Endothelial cell of umbilical vein (primary cell): Measurements from ENCODE around the gene CADPS. TPM values are rescaled to one million over a fixed set of nuclear protein-coding genes. Genes with fewer than 3 reads are reported as not detected.

Experiments used
- BruUV-seq: library from RNA; stranded (reverse); fragments of 400-500 nt; replicated peaks from 2 replicates; lab custom pipeline; 2021; lab: Mats Ljungman, UMichigan
- CTCF ChIA-PET: fragments of 300-600, 350-600 bp; sonication (Branson Sonifier 250); formaldehyde crosslinking; loops from one replicate; lab custom pipeline; 2021; ENCODE audit warnings: antibody characterized with exemption, inconsistent platforms; lab: Charles Lee
- POLR2A ChIA-PET: fragments of 300-600, 350-600 bp; sonication (Branson Sonifier 250); formaldehyde crosslinking; loops from one replicate; lab custom pipeline; 2021; ENCODE audit warnings: antibody characterized with exemption, inconsistent platforms; lab: Charles Lee
- DNase-seq: peaks from one replicate; pipeline ENCODE4 v3.0.0-alpha.2; 2011; ENCODE audit warnings: low read depth, low spot score
- FAIRE-seq: peaks from 2 replicates; lab custom pipeline; 2011; peaks lifted over from hg19 to GRCh38; lab: Jason Lieb, UNC
- H2AFZ ChIP-seq: 2 replicates; pipeline ENCODE4 v1.6.0; 2012; ENCODE audit warnings: low read depth, low read length, control low read depth, inconsistent platforms
- H3K27ac ChIP-seq: 2 replicates; pipeline ENCODE4 v1.5.1; 2011; ENCODE audit warnings: low read depth, mild to moderate bottlenecking, control low read depth, low read length, moderate library complexity; ENCODE audit not compliant: insufficient read depth
- H3K27me3 ChIP-seq, 2 experiments: 2 replicates each; pipeline versions ENCODE4 v1.6.0 to v1.6.1; 2011; ENCODE audit warnings: low read length in 2 of 2, mixed read lengths in 1 of 2; ENCODE audit not compliant: control insufficient read depth in 2 of 2, insufficient read depth in 2 of 2
- H3K36me3 ChIP-seq, 2 experiments: 2 replicates in 1 of 2; 3 replicates in 1 of 2; pipeline ENCODE4 v1.5.1; 2011; ENCODE audit warnings: low read length in 2 of 2, mild to moderate bottlenecking in 1 of 2, moderate library complexity in 1 of 2; ENCODE audit not compliant: control insufficient read depth in 2 of 2, insufficient read depth in 2 of 2; ENCODE audit errors: extremely low read depth in 1 of 2
- H3K4me1 ChIP-seq: 3 replicates; pipeline ENCODE4 v1.5.1; 2011; ENCODE audit warnings: mild to moderate bottlenecking, low read length; ENCODE audit not compliant: control insufficient read depth, insufficient read depth; ENCODE audit errors: extremely low read depth
- H3K4me2 ChIP-seq: 2 replicates; pipeline ENCODE4 v1.6.1; 2011; ENCODE audit warnings: low read length, control low read depth, mixed read lengths; ENCODE audit not compliant: insufficient read depth
- H3K4me3 ChIP-seq, 3 experiments: fragments of 200-600 bp in 1 of 3; sonication (generic), shearing (Covaris generic) in 1 of 3; replicated peaks in 1 of 3; 2 replicates each; pipeline ENCODE4 v1.5.1; 2011 to 2016; ENCODE audit warnings: control low read depth in 3 of 3, low read length in 3 of 3, mild to moderate bottlenecking in 2 of 3, inconsistent platforms in 1 of 3, low read depth in 1 of 3, moderate library complexity in 1 of 3; ENCODE audit not compliant: insufficient read depth in 1 of 3
- H3K79me2 ChIP-seq: 2 replicates; pipeline ENCODE4 v1.6.0; 2012; ENCODE audit warnings: low read length, inconsistent platforms; ENCODE audit not compliant: control insufficient read depth, insufficient read depth
- H3K9ac ChIP-seq: replicated peaks from 2 replicates; pipeline ENCODE3; 2011; ENCODE audit warnings: low read length, control low read depth; ENCODE audit not compliant: insufficient read depth; ENCODE audit errors: extremely low read depth
- H3K9me1 ChIP-seq: replicated peaks from 3 replicates; pipeline ENCODE4 v1.6.0; 2011; ENCODE audit warnings: mild to moderate bottlenecking, low read length; ENCODE audit not compliant: control insufficient read depth, insufficient read depth; ENCODE audit errors: extremely low read depth
- H3K9me3 ChIP-seq: replicated peaks from 2 replicates; pipeline ENCODE4 v1.5.1; 2012; ENCODE audit warnings: low read length, inconsistent platforms; ENCODE audit not compliant: control insufficient read depth, insufficient read depth
- H4K20me1 ChIP-seq: replicated peaks from 2 replicates; pipeline ENCODE3; 2011; ENCODE audit warnings: mild to moderate bottlenecking, low read length; ENCODE audit not compliant: control insufficient read depth, insufficient read depth; ENCODE audit errors: extremely low read depth
- EZH2 ChIP-seq: IDR thresholded peaks from 2 replicates; pipeline ENCODE4 v1.6.1; 2012; ENCODE audit warnings: borderline replicate concordance, low read depth, mild to moderate bottlenecking, moderate library complexity, low read length, inconsistent platforms; ENCODE audit not compliant: severe bottlenecking
- FOS ChIP-seq: IDR thresholded peaks from 2 replicates; pipeline ENCODE4 v1.6.1; 2011; ENCODE audit warnings: mild to moderate bottlenecking, low read length, moderate library complexity, borderline replicate concordance; ENCODE audit not compliant: insufficient read depth
- GATA2 ChIP-seq: IDR thresholded peaks from 2 replicates; pipeline ENCODE4 v1.7.0; 2011; ENCODE audit warnings: low read depth, mild to moderate bottlenecking, moderate library complexity, mixed read lengths, low read length; ENCODE audit not compliant: insufficient read length, insufficient read depth
- JUN ChIP-seq: IDR thresholded peaks from 2 replicates; pipeline ENCODE4 v1.6.1; 2011; ENCODE audit warnings: borderline replicate concordance, low read depth; ENCODE audit not compliant: insufficient read length, insufficient read depth
- MYC ChIP-seq: IDR thresholded peaks from one replicate; pipeline ENCODE4 v1.6.1; 2011; ENCODE audit warnings: mild to moderate bottlenecking, low read depth, low read length
- POLR2A ChIP-seq: IDR thresholded peaks from 2 replicates; pipeline ENCODE4 v1.6.1; 2012; ENCODE audit warnings: low read depth, mild to moderate bottlenecking, control low read depth, low read length
- POLR2AphosphoS5 ChIP-seq: IDR thresholded peaks from 2 replicates; pipeline ENCODE4 v1.6.1; 2012; ENCODE audit warnings: low read depth, mild to moderate bottlenecking, control low read depth, low read length, moderate library complexity; ENCODE audit not compliant: insufficient read depth
- dilution Hi-C: fragments of 300-500 bp; cut with MboI; formaldehyde crosslinking; loops from one replicate; pipeline ENCODE4 v1.15.0; 2019; ENCODE audit warnings: low sequenced_read_pairs; ENCODE audit not compliant: extremely low pct_ligation_motif_present
- intact Hi-C: fragments of 100-400 bp; cut with micrococcal nuclease; formaldehyde crosslinking; loops from one replicate; pipeline ENCODE4 v1.10.0; 2022
- polyA plus RNA-seq, 4 experiments: library from polyadenylated mRNA; depleted of rRNA in 3 of 4; stranded (reverse) in 3 of 4; unstranded in 1 of 4; fragments of >200 nt; gene quantifications; 2 replicates each; pipeline versions ENCODE4 v1.2.1 to v1.2.3, GENCODE V29; 2011 to 2012; ENCODE audit warnings: missing spikeins in 1 of 4
- total RNA-seq: library from RNA; stranded (reverse); gene quantifications from 2 replicates; pipeline ENCODE4 v1.2.3, GENCODE V29; 2021
- TF ChIP-seq, protein P1 (sequence below), 2 donors: IDR thresholded peaks; 1 replicate in 1 of 2; 2 replicates in 1 of 2; pipeline ENCODE4 v1.5.1; 2011; ENCODE audit warnings: low read length in 2 of 2, mild to moderate bottlenecking in 2 of 2, moderate library complexity in 2 of 2, control low read depth in 1 of 2, inconsistent platforms in 1 of 2, low read depth in 1 of 2; ENCODE audit not compliant: insufficient read depth in 1 of 2; ENCODE audit errors: extremely low read depth in 1 of 2
- TF ChIP-seq, protein P2 (sequence below): IDR thresholded peaks from 2 replicates; pipeline ENCODE4 v1.6.1; 2011; ENCODE audit not compliant: insufficient read depth, insufficient read length

Gene CADPS
- total and polyA plus RNA-seq, 2 donors (not counting 3 experiments of a cell fraction or from before 2014, with no cell fraction given): not detected

DNA sequence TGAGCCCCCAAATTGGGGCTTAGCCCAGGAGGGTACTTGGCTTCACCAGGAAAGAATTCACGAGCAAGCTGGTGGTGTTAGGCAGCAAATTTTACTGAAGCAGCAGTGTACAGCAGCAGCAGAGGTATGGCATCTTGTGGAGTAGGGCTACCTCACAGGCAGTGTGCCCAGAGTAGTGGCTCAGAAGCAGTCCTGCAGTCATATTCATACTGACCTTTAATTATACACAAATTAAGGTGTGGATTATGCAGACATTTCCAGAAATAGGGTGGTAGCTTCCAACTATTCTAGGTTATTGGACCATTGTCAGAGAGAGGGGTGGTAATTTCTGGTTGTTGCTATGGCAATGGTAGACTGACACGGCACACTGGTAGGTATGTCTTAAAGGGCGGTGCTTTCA, 20.7 kb upstream of the CADPS start:
- H3K9me3 ChIP-seq: no peaks in the 10 kb centered on the region
- FAIRE-seq (no peak), DNase-seq (no peak)
- H3K9ac ChIP-seq: no peak overlapping the region
- CTCF ChIA-PET: no interaction called here
- no TSS peak for BruUV-seq
- H3K27me3 ChIP-seq: no peaks in the 10 kb centered on the region
- H3K4me1 ChIP-seq: no peaks in the 10 kb centered on the region
- POLR2A ChIA-PET: no interaction called here
- H3K27ac ChIP-seq: no peak overlapping the region
- H2AFZ ChIP-seq: no peak overlapping the region
- dilution Hi-C loops: no loop called here
- intact Hi-C loops: no loop called here
- H3K4me2 ChIP-seq: no peak overlapping the region
- H3K4me3 ChIP-seq: no peak overlapping the region
- TF ChIP-seq EZH2 (no peak), JUN (no peak), GATA2 (no peak), POLR2A (no peak), MYC (no peak), POLR2AphosphoS5 (no peak), FOS (no peak)
- TF ChIP-seq, protein P1, sequence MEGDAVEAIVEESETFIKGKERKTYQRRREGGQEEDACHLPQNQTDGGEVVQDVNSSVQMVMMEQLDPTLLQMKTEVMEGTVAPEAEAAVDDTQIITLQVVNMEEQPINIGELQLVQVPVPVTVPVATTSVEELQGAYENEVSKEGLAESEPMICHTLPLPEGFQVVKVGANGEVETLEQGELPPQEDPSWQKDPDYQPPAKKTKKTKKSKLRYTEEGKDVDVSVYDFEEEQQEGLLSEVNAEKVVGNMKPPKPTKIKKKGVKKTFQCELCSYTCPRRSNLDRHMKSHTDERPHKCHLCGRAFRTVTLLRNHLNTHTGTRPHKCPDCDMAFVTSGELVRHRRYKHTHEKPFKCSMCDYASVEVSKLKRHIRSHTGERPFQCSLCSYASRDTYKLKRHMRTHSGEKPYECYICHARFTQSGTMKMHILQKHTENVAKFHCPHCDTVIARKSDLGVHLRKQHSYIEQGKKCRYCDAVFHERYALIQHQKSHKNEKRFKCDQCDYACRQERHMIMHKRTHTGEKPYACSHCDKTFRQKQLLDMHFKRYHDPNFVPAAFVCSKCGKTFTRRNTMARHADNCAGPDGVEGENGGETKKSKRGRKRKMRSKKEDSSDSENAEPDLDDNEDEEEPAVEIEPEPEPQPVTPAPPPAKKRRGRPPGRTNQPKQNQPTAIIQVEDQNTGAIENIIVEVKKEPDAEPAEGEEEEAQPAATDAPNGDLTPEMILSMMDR (IDR thresholded peaks at IDR 0.05; ENCODE audit: extremely low read depth in 1 of 2, insufficient read depth in 1 of 2, low read depth in 1 of 2, low read length in 2 of 2): no peak
- TF ChIP-seq, protein P2, sequence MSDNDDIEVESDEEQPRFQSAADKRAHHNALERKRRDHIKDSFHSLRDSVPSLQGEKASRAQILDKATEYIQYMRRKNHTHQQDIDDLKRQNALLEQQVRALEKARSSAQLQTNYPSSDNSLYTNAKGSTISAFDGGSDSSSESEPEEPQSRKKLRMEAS: no peak
- no peaks in the 10 kb centered on the region for H3K9me1 ChIP-seq
- no peaks in the 10 kb centered on the region for H4K20me1 ChIP-seq
- H3K36me3 ChIP-seq: no peaks in the 10 kb centered on the region
- no peaks in the 10 kb centered on the region for H3K79me2 ChIP-seq
